ENCODE results near the gene TNS2. TPM values are rescaled to one million over a fixed set of nuclear protein-coding genes. Genes with fewer than 3 reads are reported as not detected.

TNS2 gene
- total and polyA plus RNA-seq, 9 of the 15 experiments (the other 6 are each of a cell fraction or from before 2014, with no cell fraction given), result 0.28 to 3.1 (median 1.2) TPM; not detected in 1

DNA sequence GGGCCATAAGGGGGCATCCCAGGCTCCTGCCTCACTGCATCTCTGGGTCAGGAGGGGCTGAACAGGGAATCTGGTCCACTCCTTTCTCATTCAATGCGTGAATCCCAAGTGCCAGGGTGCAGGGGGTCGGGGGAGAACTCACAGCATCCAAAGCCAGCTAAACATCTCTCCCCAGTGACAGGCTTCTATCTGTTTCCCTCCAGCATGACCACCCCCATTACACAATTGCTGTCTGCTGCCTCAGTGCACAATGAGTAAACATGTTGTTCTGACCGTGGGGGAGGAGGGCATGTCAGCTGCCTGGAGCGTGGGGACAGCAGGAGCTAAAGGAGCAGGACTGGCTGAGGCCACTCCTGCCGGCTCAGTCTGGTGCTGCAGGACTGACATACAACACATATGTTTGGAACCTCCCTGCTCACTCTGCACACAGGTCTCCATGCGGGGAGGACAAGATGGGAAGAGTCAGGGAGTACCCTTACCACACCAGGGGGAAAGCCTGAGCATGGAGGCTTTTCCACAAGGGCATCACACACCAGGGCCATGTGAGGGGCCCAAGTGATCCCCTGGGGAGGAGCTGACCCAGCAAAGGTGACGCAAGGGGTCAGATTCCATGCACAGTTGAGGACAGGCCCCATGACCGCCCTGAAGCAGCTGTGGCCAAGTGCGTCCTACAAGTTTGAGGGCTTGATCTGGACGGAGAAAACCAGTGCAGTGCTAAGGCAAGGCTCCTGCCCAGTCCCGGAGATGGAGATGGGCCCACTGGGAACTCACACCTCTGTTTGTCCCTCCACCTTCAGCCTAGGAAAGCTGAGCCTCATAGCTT, 1.4 kb downstream of the TNS2 start (continued):
- TF ChIP-seq, protein P1, sequence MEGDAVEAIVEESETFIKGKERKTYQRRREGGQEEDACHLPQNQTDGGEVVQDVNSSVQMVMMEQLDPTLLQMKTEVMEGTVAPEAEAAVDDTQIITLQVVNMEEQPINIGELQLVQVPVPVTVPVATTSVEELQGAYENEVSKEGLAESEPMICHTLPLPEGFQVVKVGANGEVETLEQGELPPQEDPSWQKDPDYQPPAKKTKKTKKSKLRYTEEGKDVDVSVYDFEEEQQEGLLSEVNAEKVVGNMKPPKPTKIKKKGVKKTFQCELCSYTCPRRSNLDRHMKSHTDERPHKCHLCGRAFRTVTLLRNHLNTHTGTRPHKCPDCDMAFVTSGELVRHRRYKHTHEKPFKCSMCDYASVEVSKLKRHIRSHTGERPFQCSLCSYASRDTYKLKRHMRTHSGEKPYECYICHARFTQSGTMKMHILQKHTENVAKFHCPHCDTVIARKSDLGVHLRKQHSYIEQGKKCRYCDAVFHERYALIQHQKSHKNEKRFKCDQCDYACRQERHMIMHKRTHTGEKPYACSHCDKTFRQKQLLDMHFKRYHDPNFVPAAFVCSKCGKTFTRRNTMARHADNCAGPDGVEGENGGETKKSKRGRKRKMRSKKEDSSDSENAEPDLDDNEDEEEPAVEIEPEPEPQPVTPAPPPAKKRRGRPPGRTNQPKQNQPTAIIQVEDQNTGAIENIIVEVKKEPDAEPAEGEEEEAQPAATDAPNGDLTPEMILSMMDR (IDR thresholded peaks at IDR 0.05 in 2 of 3, conservative IDR thresholded peaks at IDR 0.05 in 1 of 3; ENCODE audit: insufficient read depth in 2 of 3, low read depth in 1 of 3, low read length in 3 of 3), result peak in 1 of 3 experiments; percentile 20; a peak in 1 of 6 replicates
- no peak for TF ChIP-seq PTBP1 (IDR thresholded peaks at IDR 0.05; ENCODE audit: low read depth, low read length)
- peak; percentile 44 for TF ChIP-seq EGR1 (conservative IDR thresholded peaks at IDR 0.05)
- TF ChIP-seq TRIM28 (IDR thresholded peaks at IDR 0.05), result no peak
- no peak for TF ChIP-seq MCM7 (IDR thresholded peaks at IDR 0.05)
- TF ChIP-seq RB1 (IDR thresholded peaks at IDR 0.05; ENCODE audit: low read depth), result no peak
- no peak for TF ChIP-seq ZNF431 (CRISPR knock-in tag; IDR thresholded peaks at IDR 0.05)
- no peak for TF ChIP-seq KLF10 (CRISPR knock-in tag; IDR thresholded peaks at IDR 0.05)
- TF ChIP-seq MCM2 (IDR thresholded peaks at IDR 0.05; ENCODE audit: low read depth), result no peak
- no peak for TF ChIP-seq CBX1 (IDR thresholded peaks at IDR 0.05; ENCODE audit: low read depth)
- TF ChIP-seq JUN (IDR thresholded peaks at IDR 0.05; ENCODE audit: borderline replicate concordance, low read depth, low read length), result 0 out of 2 replicates have a peak, but pooled peaks have one; percentile 15
- no peak for TF ChIP-seq JUN (CRISPR knock-in tag; IDR thresholded peaks at IDR 0.05; ENCODE audit: borderline replicate concordance)
- TF ChIP-seq CBFA2T2 (conservative IDR thresholded peaks at IDR 0.05), result no peak
- TF ChIP-seq MYBL2 (IDR thresholded peaks at IDR 0.05; ENCODE audit: low read depth), result no peak
- TF ChIP-seq MYBL2 (CRISPR knock-in tag; IDR thresholded peaks at IDR 0.05; ENCODE audit: borderline replicate concordance), result no peak
- TF ChIP-seq CEBPB (tag; IDR thresholded peaks at IDR 0.05), result peak; percentile 60
- TF ChIP-seq PTRF (tag; IDR thresholded peaks at IDR 0.05), result no peak
- TF ChIP-seq SRSF3 (IDR thresholded peaks at IDR 0.05; ENCODE audit: insufficient read depth, low read length), result no peak
- no peak for TF ChIP-seq YBX1 (IDR thresholded peaks at IDR 0.05)
- TF ChIP-seq, protein P2, sequence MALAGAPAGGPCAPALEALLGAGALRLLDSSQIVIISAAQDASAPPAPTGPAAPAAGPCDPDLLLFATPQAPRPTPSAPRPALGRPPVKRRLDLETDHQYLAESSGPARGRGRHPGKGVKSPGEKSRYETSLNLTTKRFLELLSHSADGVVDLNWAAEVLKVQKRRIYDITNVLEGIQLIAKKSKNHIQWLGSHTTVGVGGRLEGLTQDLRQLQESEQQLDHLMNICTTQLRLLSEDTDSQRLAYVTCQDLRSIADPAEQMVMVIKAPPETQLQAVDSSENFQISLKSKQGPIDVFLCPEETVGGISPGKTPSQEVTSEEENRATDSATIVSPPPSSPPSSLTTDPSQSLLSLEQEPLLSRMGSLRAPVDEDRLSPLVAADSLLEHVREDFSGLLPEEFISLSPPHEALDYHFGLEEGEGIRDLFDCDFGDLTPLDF (CRISPR knock-in tag; IDR thresholded peaks at IDR 0.05), result no peak
- no peak for TF ChIP-seq NR2C2 (CRISPR knock-in tag; IDR thresholded peaks at IDR 0.05)
- TF ChIP-seq NR2C2 (tag; IDR thresholded peaks at IDR 0.05), result peak; percentile 39; the same call in 1 of the 2 replicates
